ENCODE data around the gene ZNF511.
A peak's percentile ranks its signal among the peaks of the same experiment; 100 is the strongest.
"Not testable (repeated sequence)": the region's sequence is repeated elsewhere in the genome, so short reads cannot be mapped to it uniquely, and the experiment has no call there.

ZNF511 gene

GRCh38 chr10:133312016-133312768, 3.5 kb downstream of the ZNF511 start:
- Histone ChIP-seq H3K9ac (ENCODE audit: low read length) (no peak overlapping the region), H3K27me3 (ENCODE audit: control insufficient read depth, insufficient read depth, low read length) (no peaks in the 10 kb centered on the region), H3K36me3 (ENCODE audit: control insufficient read depth, low read depth, low read length) (peaks cover 26% of the 10 kb centered on the region), H3K4me1 (ENCODE audit: control insufficient read depth, low read depth, low read length) (no peaks in the 10 kb centered on the region), H3K9me3 (ENCODE audit: control insufficient read depth, low read depth, low read length) (no peaks in the 10 kb centered on the region), H3K4me3 (ENCODE audit: low read length) (no peak overlapping the region), H3K27ac (ENCODE audit: low read length) (no peak overlapping the region)

GRCh38 chr10:133312769-133313145, 4.0 kb downstream of the ZNF511 start:
- no peaks in the 10 kb centered on the region for H3K27me3 ChIP-seq (ENCODE audit: control insufficient read depth, insufficient read depth, low read length)
- H3K27ac ChIP-seq (ENCODE audit: low read length), result no peak overlapping the region
- no peak overlapping the region for H3K9ac ChIP-seq (ENCODE audit: low read length)
- H3K4me3 ChIP-seq (ENCODE audit: low read length), result no peak overlapping the region
- H3K36me3 ChIP-seq (ENCODE audit: control insufficient read depth, low read depth, low read length), result peaks cover 26% of the 10 kb centered on the region
- H3K4me1 ChIP-seq (ENCODE audit: control insufficient read depth, low read depth, low read length), result no peaks in the 10 kb centered on the region
- H3K9me3 ChIP-seq (ENCODE audit: control insufficient read depth, low read depth, low read length), result no peaks in the 10 kb centered on the region

DNA sequence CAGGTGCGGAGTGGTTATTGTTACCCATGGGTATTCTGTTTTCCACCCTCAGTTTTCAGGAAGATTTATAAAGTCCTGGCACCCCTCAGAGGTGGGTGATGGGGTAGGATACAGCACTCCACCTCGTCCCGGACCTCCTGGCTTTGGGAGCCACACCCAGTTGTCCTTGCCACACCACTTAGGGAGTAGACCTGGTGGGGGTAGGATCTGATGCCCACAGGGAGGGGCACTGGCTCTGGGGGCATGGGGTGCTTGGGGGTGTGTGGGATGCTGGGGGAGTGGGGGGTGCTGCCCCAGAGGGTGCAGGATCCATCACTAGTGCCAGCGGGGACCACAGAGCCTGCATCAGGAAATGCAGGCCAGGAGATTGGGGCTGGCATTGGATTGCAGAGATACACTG, 4.5 kb downstream of the ZNF511 start:
- Histone ChIP-seq H3K9me3 (ENCODE audit: control insufficient read depth, low read depth, low read length) (no peaks in the 10 kb centered on the region), H3K9ac (ENCODE audit: low read length) (no peak overlapping the region), H3K36me3 (ENCODE audit: control insufficient read depth, low read depth, low read length) (peaks cover 26% of the 10 kb centered on the region), H3K27me3 (ENCODE audit: control insufficient read depth, insufficient read depth, low read length) (no peaks in the 10 kb centered on the region), H3K27ac (ENCODE audit: low read length) (no peak overlapping the region), H3K4me3 (ENCODE audit: low read length) (no peak overlapping the region), H3K4me1 (ENCODE audit: control insufficient read depth, low read depth, low read length) (no peaks in the 10 kb centered on the region)

DNA sequence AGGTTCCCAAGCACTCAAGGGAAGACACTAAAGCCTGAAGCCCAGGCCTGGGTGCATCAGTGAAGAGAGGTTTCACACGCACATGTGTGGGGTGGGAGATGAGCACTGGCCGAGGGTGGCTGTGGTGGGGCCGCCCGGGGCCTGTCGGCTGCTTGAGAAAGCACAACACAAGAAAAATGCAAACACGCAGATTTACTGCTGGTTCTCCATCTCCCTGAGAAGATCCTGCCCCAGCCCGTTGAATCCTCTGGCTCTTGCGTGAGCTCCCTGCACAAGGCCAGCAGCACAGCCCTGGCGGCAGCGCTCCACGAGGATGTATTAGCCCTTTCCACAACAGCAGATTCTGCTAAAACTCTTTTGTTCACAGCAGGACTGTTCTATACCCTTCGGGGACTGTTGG, 6.2 kb downstream of the ZNF511 start:
- Histone ChIP-seq H3K36me3 (ENCODE audit: control insufficient read depth, low read depth, low read length) (peaks cover 25% of the 10 kb centered on the region), H3K4me3 (ENCODE audit: low read length) (no peak overlapping the region), H3K27ac (ENCODE audit: low read length) (no peak overlapping the region), H3K9me3 (ENCODE audit: control insufficient read depth, low read depth, low read length) (no peaks in the 10 kb centered on the region), H3K27me3 (ENCODE audit: control insufficient read depth, insufficient read depth, low read length) (peaks cover 7% of the 10 kb centered on the region), H3K9ac (ENCODE audit: low read length) (no peak overlapping the region), H3K4me1 (ENCODE audit: control insufficient read depth, low read depth, low read length) (no peaks in the 10 kb centered on the region)

- no peaks in the 10 kb centered on the region for H3K9me3 ChIP-seq (ENCODE audit: control insufficient read depth, low read depth, low read length)
- no peak overlapping the region for H3K27ac ChIP-seq (ENCODE audit: low read length)
- H3K4me3 ChIP-seq (ENCODE audit: low read length), result no peak overlapping the region
- H3K27me3 ChIP-seq (ENCODE audit: control insufficient read depth, insufficient read depth, low read length), result peaks cover 7% of the 10 kb centered on the region
- no peak overlapping the region for H3K9ac ChIP-seq (ENCODE audit: low read length)
- H3K36me3 ChIP-seq (ENCODE audit: control insufficient read depth, low read depth, low read length), result peaks cover 16% of the 10 kb centered on the region
- no peaks in the 10 kb centered on the region for H3K4me1 ChIP-seq (ENCODE audit: control insufficient read depth, low read depth, low read length)
Measured at GRCh38 chr10:133315847-133316246, 7.1 kb downstream of the ZNF511 start.

GRCh38 chr10:133316266-133316665, 7.6 kb downstream of the ZNF511 start:
- H3K4me3 ChIP-seq (ENCODE audit: low read length), result no peak overlapping the region
- H3K4me1 ChIP-seq (ENCODE audit: control insufficient read depth, low read depth, low read length), result no peaks in the 10 kb centered on the region
- H3K27ac ChIP-seq (ENCODE audit: low read length), result no peak overlapping the region
- peaks cover 7% of the 10 kb centered on the region for H3K27me3 ChIP-seq (ENCODE audit: control insufficient read depth, insufficient read depth, low read length)
- H3K9ac ChIP-seq (ENCODE audit: low read length), result no peak overlapping the region
- H3K36me3 ChIP-seq (ENCODE audit: control insufficient read depth, low read depth, low read length), result peaks cover 12% of the 10 kb centered on the region
- no peaks in the 10 kb centered on the region for H3K9me3 ChIP-seq (ENCODE audit: control insufficient read depth, low read depth, low read length)

DNA sequence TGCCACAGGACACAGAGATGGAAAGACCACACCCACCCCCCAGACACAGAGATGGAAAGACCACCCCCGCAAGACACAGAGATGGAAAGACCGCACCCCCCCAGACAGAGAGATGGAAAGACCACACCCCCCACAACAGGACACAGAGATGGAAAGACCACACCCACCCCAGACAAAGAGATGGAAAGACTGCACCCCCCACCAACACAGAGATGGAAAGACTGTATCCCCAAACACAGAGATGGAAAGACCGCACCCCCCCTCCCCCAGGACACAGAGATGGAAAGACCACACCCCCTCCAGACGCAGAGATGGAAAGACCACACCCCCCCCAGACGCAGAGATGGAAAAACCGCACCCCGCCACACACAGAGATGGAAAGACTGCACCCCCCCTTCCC, 8.0 kb downstream of the ZNF511 start:
- no peaks in the 10 kb centered on the region for H3K4me1 ChIP-seq (ENCODE audit: control insufficient read depth, low read depth, low read length)
- peaks cover 8% of the 10 kb centered on the region for H3K36me3 ChIP-seq (ENCODE audit: control insufficient read depth, low read depth, low read length)
- H3K27ac ChIP-seq (ENCODE audit: low read length), result no peak overlapping the region
- H3K4me3 ChIP-seq (ENCODE audit: low read length), result no peak overlapping the region
- no peak overlapping the region for H3K9ac ChIP-seq (ENCODE audit: low read length)
- no peaks in the 10 kb centered on the region for H3K9me3 ChIP-seq (ENCODE audit: control insufficient read depth, low read depth, low read length)
- peaks cover 7% of the 10 kb centered on the region for H3K27me3 ChIP-seq (ENCODE audit: control insufficient read depth, insufficient read depth, low read length)

GRCh38 chr10:133318494-133319127, 9.9 kb downstream of the ZNF511 start:
- Histone ChIP-seq H3K4me1 (ENCODE audit: control insufficient read depth, low read depth, low read length) (no peaks in the 10 kb centered on the region), H3K4me3 (ENCODE audit: low read length) (peak overlapping the region; percentile 56), H3K36me3 (ENCODE audit: control insufficient read depth, low read depth, low read length) (no peaks in the 10 kb centered on the region), H3K9me3 (ENCODE audit: control insufficient read depth, low read depth, low read length) (no peaks in the 10 kb centered on the region), H3K9ac (ENCODE audit: low read length) (no peak overlapping the region), H3K27me3 (ENCODE audit: control insufficient read depth, insufficient read depth, low read length) (peaks cover 7% of the 10 kb centered on the region), H3K27ac (ENCODE audit: low read length) (no peak overlapping the region)

DNA sequence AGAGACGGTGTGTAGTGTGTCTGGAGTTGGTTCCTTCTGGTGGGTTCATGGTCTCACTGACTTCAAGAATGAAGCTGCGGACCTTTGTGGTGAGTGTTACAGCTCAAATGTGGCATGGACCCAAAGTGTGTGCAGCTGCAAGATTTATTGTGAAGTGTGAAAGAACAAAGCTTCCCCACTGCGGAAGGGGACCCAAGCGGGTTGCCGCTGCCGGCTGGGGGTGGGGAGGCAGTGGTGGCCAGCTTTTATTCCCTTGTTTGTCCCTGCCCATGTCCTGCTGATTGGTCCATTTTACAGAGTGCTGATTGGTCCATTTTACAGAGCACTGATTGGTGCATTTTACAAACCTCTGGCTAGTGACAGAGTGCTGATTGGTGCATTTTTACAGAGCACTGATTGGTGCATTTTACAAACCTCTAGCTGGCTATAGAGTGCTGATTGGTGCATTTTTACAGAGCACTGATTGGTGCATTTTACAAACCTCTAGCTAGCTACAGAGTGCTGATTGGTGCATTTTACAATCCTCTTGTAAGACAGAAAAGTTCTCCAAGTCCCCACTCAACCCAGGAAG, 12.2 kb downstream of the ZNF511 start:
- not testable (repeated sequence) for H3K36me3 ChIP-seq (ENCODE audit: control insufficient read depth, low read depth, low read length); H3K27ac ChIP-seq (ENCODE audit: low read length); H3K9me3 ChIP-seq (ENCODE audit: control insufficient read depth, low read depth, low read length); H3K4me3 ChIP-seq (ENCODE audit: low read length); H3K9ac ChIP-seq (ENCODE audit: low read length); H3K4me1 ChIP-seq (ENCODE audit: control insufficient read depth, low read depth, low read length)
- peaks cover 20% of the 10 kb centered on the region for H3K27me3 ChIP-seq (ENCODE audit: control insufficient read depth, insufficient read depth, low read length)

- not testable (repeated sequence) for H3K36me3 ChIP-seq (ENCODE audit: control insufficient read depth, low read depth, low read length); H3K27ac ChIP-seq (ENCODE audit: low read length); H3K9ac ChIP-seq (ENCODE audit: low read length); H3K4me3 ChIP-seq (ENCODE audit: low read length); H3K9me3 ChIP-seq (ENCODE audit: control insufficient read depth, low read depth, low read length); H3K4me1 ChIP-seq (ENCODE audit: control insufficient read depth, low read depth, low read length)
- H3K27me3 ChIP-seq (ENCODE audit: control insufficient read depth, insufficient read depth, low read length), result peaks cover 33% of the 10 kb centered on the region
Measured at GRCh38 chr10:133322064-133322709, 13.5 kb downstream of the ZNF511 start.

GRCh38 chr10:133324198-133324792, 15.6 kb downstream of the ZNF511 start:
- Histone ChIP-seq H3K4me1 (ENCODE audit: control insufficient read depth, low read depth, low read length) (no peaks in the 10 kb centered on the region), H3K9me3 (ENCODE audit: control insufficient read depth, low read depth, low read length) (no peaks in the 10 kb centered on the region), H3K9ac (ENCODE audit: low read length) (no peak overlapping the region), H3K27ac (ENCODE audit: low read length) (no peak overlapping the region), H3K4me3 (ENCODE audit: low read length) (no peak overlapping the region), H3K27me3 (ENCODE audit: control insufficient read depth, insufficient read depth, low read length) (peaks cover 48% of the 10 kb centered on the region), H3K36me3 (ENCODE audit: control insufficient read depth, low read depth, low read length) (no peaks in the 10 kb centered on the region)
